ENCODE results near the gene DACT2.
"Not testable (repeated sequence)": the region's sequence is repeated elsewhere in the genome, so short reads cannot be mapped to it uniquely, and the experiment has no call there.

Gene DACT2, protein sequence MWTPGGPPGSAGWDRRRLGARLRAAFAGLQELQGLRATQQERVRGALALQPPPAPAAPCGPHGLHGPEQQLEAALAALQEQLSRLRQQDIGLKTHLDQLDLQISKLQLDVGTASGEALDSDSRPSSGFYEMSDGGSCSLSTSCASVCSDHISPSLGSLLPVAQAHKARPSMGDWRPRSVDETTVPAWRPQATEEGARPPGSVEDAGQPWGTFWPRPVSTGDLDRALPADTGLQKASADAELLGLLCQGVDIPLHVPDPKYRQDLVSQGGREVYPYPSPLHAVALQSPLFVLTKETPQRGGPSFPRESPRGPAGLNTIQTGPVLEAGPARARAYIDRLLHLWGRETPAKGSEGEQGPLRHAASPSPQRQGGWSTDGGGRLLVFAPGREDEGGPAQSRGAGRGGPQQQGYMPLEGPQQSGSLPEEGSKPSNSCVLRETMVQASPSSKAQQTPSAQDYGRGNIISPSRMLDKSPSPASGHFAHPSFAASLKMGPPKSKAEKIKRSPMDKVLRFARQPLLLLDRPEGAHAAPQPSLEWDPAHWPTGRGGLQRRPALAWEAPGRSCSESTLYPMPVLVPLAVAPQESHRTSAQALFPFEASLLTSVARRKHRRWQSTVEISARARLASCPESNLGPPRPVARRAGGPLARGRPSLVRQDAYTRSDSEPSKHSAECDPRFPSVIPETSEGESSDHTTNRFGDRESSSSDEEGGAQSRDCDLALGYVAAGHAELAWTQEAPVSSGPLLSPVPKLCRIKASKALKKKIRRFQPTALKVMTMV

GRCh38 chr6:168319279-168320111 lies at the start of gene DACT2:
Gene DACT2, minus strand, starts transcription at chr6:168319777. Its CDS starts 144 bp downstream, at chr6:168319633.
- in situ Hi-C loops (cut with MboI; ENCODE audit: low sequenced_read_pairs): no loop called here

DNA sequence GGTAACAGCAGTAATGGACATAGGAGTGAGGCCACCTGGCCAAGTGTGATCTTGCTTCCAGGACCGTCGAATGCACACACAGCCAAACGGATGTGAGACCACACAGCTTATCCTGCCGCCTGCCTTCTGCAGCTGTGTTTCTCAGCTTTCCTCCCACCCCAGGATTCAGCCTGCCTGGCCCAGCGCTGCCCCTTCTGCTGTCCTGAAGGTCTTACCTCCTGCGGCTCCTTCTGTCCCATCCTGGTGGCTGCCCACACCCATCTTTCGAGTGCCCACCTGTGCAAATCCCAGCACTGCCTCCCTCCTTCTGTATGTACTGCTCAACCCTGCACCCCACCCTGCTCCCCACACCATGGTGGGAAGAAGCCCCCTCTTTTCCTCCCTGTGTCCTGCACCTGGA lies 49.4 kb upstream of the DACT2 start:
- in situ Hi-C loops (cut with MboI; ENCODE audit: low sequenced_read_pairs): no loop called here

- in situ Hi-C loops (cut with MboI; ENCODE audit: low sequenced_read_pairs): no loop called here
Observed at GRCh38 chr6:168368066-168368820, 48.7 kb upstream of the DACT2 start.

GRCh38 chr6:168367285-168367751 lies 47.7 kb upstream of the DACT2 start:
- in situ Hi-C loops (cut with MboI; ENCODE audit: low sequenced_read_pairs): no loop called here

DNA sequence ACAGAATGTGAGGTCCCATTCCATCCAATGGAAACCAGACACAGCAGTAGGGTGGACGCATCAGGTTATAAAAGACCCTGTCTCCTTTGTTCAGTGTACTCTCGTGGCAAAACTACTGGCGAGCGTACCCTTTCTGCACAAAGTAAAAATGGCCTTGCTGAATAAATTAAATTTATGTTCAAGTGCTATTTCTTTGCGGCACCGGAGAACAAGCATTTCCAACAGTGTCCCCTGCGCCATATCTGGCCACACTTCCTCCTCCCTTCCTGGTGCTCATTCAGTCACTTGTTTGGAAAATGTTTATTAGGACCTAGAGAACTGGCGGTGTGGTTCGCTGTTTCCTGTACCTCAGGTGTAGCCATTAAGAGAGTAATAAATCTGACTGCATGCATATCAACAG lies 46.9 kb upstream of the DACT2 start:
- in situ Hi-C loops (cut with MboI; ENCODE audit: low sequenced_read_pairs): no loop called here

- in situ Hi-C loops (cut with MboI; ENCODE audit: low sequenced_read_pairs): no loop called here
Observed at GRCh38 chr6:168365422-168366165, 46.0 kb upstream of the DACT2 start.

DNA sequence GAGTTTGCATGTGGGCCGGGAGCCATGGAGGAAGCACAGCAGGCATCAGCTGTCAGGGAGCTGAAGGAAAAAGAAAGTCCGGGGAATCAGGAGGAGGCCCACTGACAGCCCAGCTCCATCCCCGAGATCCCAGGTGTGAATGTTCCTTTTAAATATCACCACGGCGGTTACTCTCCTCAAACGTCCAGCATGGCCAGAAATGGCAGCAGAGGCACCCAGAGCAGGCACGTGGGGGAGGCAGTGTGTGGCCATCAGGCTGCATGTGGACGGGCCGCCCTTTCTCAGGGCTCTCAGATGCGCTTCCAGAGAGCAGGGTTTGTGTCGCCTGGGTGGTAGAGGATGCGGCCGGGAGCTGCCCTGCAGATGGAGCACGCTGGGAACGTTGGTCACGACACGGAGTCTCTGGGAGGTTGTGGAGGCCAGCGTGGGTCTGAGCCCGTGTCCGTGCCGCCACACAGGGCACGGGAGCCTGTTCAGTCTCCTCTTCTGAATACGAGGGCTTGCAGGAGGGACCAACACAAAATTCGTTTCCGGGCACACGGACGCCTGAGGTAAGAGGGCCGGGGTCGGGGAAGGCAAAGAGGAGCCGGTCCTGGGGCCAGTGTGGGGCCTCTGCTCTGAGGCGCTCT lies 45.3 kb upstream of the DACT2 start:
- in situ Hi-C loops (cut with MboI; ENCODE audit: low sequenced_read_pairs): no loop called here

- in situ Hi-C loops (cut with MboI; ENCODE audit: low sequenced_read_pairs): no loop called here
Observed at GRCh38 chr6:168363811-168364792, 44.5 kb upstream of the DACT2 start.

DNA sequence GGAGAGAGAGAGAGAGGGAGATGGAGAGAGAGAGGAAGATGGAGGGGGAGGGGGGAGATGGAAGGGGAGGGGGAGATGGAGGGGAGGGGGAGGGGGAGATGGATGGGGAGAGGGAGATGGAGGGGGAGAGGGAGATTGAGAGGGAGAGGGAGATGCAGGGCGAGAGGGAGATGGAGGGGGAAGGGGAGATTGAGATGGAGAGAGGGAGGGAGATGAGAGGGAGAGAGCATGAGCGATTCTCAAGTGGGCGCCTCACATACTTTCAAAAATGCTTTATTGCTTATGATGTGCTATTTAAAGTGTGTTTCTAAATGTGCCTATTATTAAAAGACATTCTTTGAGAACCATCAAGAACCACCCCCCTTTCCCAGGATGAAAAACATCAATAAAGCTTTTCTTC lies 43.7 kb upstream of the DACT2 start:
- in situ Hi-C loops (cut with MboI; ENCODE audit: low sequenced_read_pairs): no loop called here

- in situ Hi-C loops (cut with MboI; ENCODE audit: low sequenced_read_pairs): no loop called here
Observed at GRCh38 chr6:168362276-168362990, 42.9 kb upstream of the DACT2 start.

DNA sequence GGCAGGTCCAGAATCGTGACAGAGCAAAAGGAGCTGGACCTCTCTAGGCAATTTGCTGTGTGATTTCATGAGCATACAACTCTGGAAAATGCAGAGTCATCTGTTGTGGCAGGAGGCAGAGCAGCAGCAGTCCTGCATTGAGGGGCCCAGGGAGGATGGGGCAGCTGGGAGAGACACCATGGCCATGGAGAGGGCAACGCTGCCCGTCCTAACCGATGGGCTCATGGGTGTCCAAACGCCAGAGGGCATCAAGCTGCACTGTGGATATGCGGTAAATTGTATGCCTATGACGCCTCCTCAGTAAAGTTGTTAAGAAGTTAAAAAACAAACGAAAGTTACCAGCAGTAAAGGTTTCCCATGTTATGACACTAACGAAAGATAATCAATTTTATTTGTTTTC lies 42.2 kb upstream of the DACT2 start:
- in situ Hi-C loops (cut with MboI; ENCODE audit: low sequenced_read_pairs): no loop called here

DNA sequence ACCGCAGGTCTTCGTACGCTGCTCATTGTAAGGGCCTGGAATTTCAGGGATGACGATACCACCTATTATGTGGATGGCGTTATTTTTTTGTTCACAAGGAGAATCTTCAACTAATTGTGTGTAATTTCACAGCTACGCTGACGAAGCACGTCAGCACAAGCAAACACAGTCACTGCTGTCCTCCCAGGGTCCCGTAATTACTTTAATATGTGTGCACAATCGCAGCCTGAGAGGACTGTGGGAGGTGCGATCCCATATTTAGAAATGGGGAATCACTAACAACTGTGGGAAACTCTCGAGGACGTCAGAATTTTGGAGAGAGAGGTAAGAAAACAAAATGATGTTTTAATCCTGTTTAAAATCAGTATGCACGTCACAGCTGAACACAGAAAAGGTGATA lies 40.2 kb upstream of the DACT2 start:
- in situ Hi-C loops (cut with MboI; ENCODE audit: low sequenced_read_pairs): no loop called here

DNA sequence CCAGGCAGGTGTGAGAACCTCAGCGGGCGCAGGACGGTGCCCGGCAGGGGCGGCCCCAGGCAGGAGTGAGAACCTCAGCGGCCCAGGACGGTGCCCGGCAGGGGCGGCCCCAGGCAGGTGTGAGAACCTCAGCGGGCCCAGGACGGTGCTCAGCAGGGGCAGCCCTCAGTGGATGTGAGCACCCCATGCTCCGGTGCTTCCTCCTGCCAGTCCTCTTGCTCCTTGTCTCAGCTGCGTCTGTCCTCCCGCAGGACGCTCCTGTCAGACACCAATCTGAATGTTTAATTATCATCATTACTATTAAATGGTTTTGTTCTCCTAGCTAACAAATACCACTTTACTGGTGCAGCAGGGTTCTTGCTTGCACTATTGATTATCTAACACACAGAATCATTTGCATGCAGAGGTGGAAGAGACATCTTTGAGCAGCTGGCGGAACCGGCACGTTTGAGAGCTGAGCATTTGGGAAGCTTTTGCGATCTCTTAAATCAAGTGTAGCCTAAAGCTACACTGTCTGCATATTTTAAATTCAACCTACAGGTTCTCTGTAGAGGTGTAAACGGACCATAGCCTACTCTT lies 39.4 kb upstream of the DACT2 start:
- in situ Hi-C loops (cut with MboI; ENCODE audit: low sequenced_read_pairs): no loop called here

DNA sequence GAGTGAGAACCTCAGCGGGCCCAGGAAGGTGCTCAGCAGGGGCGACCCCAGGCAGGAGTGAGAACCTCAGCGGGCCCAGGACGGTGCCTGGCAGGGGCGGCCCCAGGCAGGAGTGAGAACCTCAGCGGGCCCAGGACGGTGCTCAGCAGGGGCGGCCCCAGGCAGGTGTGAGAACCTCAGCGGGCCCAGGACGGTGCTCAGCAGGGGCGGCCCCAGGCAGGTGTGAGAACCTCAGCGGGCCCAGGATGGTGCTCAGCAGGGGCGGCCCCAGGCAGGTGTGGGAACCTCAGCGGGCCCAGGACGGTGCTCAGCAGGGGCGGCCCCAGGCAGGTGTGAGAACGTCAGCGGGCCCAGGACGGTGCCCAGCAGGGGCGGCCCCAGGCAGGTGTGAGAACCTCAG lies 37.3 kb upstream of the DACT2 start:
- in situ Hi-C loops (cut with MboI; ENCODE audit: low sequenced_read_pairs): not testable (repeated sequence)

DNA sequence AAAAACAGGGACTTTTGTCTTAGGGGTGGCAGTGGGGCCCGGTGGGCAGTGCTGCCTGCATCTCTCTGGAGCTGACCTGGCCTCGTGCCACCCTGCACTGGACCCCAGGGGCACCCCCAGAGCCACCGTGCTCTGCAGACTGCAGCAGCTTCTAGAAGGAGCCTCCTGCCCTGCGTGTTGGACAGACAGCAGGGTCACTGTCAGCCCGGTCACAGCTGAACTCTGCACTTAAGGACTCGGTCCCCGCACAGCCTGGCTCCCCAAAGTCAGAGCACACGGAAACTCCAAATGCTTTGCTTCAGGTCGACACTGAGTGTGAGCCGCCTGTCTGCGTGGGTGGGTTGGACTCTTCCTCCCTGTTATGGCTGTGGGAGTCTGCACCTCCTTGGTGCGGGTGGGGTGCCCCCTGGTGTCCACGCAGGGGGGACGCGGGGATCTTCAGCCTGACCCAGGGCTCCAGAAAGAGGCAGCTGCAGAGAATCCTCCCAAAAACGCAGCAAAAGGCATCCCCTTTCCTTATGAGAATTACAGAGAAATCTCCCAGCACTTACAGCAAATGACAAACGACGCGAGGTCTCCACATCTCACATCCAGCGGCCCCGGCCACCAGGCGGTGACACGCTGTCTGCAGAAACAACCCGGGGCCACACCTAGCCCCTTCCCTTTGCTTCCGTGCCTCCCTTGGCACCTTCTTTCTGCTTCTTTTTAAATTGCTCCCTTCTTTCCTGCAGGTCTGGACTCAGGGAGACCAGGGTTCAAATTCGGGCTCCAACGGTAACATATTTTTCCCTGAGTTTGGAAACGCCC lies 36.3 kb upstream of the DACT2 start:
- in situ Hi-C loops (cut with MboI; ENCODE audit: low sequenced_read_pairs): no loop called here

GRCh38 chr6:168354338-168354737 lies 34.8 kb upstream of the DACT2 start:
- in situ Hi-C loops (cut with MboI; ENCODE audit: low sequenced_read_pairs): no loop called here

Measured in hTERT RPE-1 (cell line).